ENCODE measurements around the gene SPNS3.

- TF ChIP-seq CTCF (conservative IDR thresholded peaks at IDR 0.05; ENCODE audit: low read depth, low read length) (no peak), POLR2A (IDR thresholded peaks at IDR 0.05; ENCODE audit: low read depth, low read length) (no peak), MXI1 (IDR thresholded peaks at IDR 0.05; ENCODE audit: borderline replicate concordance, low read depth, low read length) (no peak), RCOR1 (IDR thresholded peaks at IDR 0.05; ENCODE audit: insufficient replicate concordance, low read length) (no peak), CEBPB (IDR thresholded peaks at IDR 0.05; ENCODE audit: low read depth, low read length) (no peak), ELK1 (IDR thresholded peaks at IDR 0.05; ENCODE audit: borderline replicate concordance, low read depth, low read length) (no peak)
Observed at GRCh38 chr17:4474093-4474492, 40.4 kb downstream of the SPNS3 start.

All from IMR-90 (cell line).